Measurements from ENCODE around the gene LAMC3.

DNA sequence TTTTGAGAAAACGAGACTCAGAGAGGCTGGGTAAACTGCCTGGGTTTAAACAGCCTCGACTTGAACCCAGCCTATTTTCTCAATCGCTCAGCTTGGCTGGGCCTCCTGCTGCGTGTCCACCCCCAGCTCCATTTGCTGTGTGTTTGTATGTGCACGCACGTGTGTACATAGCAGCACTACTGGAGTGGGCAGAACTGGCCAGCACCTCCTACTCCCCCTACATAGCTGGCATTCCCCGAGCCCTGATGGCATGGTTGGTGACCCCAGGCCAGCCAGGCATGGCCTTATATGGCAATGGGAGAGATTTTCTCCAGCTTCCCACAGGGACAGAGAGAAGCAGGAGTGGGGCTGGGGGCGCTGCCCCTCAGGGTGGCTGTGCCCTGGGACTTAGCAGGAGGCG, 91.5 kb downstream of the LAMC3 start:
- TF ChIP-seq ELF4 (IDR thresholded peaks at IDR 0.05) (no peak), SP1 (IDR thresholded peaks at IDR 0.05) (no peak), LEF1 (IDR thresholded peaks at IDR 0.05; ENCODE audit: borderline replicate concordance) (no peak), ARNT (IDR thresholded peaks at IDR 0.05) (no peak), TARDBP (IDR thresholded peaks at IDR 0.05) (no peak), BHLHE40 (IDR thresholded peaks at IDR 0.05; ENCODE audit: borderline replicate concordance) (no peak)
- TF ChIP-seq, protein P1, sequence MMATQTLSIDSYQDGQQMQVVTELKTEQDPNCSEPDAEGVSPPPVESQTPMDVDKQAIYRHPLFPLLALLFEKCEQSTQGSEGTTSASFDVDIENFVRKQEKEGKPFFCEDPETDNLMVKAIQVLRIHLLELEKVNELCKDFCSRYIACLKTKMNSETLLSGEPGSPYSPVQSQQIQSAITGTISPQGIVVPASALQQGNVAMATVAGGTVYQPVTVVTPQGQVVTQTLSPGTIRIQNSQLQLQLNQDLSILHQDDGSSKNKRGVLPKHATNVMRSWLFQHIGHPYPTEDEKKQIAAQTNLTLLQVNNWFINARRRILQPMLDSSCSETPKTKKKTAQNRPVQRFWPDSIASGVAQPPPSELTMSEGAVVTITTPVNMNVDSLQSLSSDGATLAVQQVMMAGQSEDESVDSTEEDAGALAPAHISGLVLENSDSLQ (IDR thresholded peaks at IDR 0.05): no peak

Data from HEK293T (cell line).